ENCODE measurements around the gene PIWIL4.

PIWIL4 gene

GRCh38 chr11:94543695-94544645, 23.2 kb upstream of the PIWIL4 start, which contains the start of gene FUT4 (continued):
- TF ChIP-seq ZNF148 (tag by site-specific recombination; IDR thresholded peaks at IDR 0.05; ENCODE audit: borderline replicate concordance), result no peak
- TF ChIP-seq ZNF692 (tag by site-specific recombination; IDR thresholded peaks at IDR 0.05), result peak; percentile 80; the same call in 1 of the 2 replicates
- TF ChIP-seq ZNF513 (tag by site-specific recombination; IDR thresholded peaks at IDR 0.05), result no peak
- TF ChIP-seq BCL11B (tag by site-specific recombination; IDR thresholded peaks at IDR 0.05; ENCODE audit: low read depth), result no peak
- TF ChIP-seq ZNF24 (tag by site-specific recombination; IDR thresholded peaks at IDR 0.05), result no peak; the same call in 1 of the 2 replicates
- peak; percentile 72; the same call in 1 of the 2 replicates for TF ChIP-seq ZNF777 (tag by site-specific recombination; IDR thresholded peaks at IDR 0.05; ENCODE audit: borderline replicate concordance)
- TF ChIP-seq ZNF629 (tag by site-specific recombination; IDR thresholded peaks at IDR 0.05), result peak; percentile 58; the same call in 1 of the 2 replicates
- no peak for TF ChIP-seq ZNF707 (tag by site-specific recombination; IDR thresholded peaks at IDR 0.05)
- no peak for TF ChIP-seq ZNF132 (tag by site-specific recombination; IDR thresholded peaks at IDR 0.05; ENCODE audit: borderline replicate concordance)
- TF ChIP-seq EGR2 (tag by site-specific recombination; IDR thresholded peaks at IDR 0.05; ENCODE audit: low read depth), result no peak; the same call in 1 of the 2 replicates
- no peak for TF ChIP-seq ZNF426 (tag by site-specific recombination; IDR thresholded peaks at IDR 0.05)
- no peak for TF ChIP-seq HOXC10 (CRISPR knock-in tag; IDR thresholded peaks at IDR 0.05)
- TF ChIP-seq GLIS2 (tag by site-specific recombination; IDR thresholded peaks at IDR 0.05), result peak; percentile 69
- TF ChIP-seq ELK4 (IDR thresholded peaks at IDR 0.05; ENCODE audit: borderline replicate concordance, low read depth, low read length), result peak; percentile 40; the same call in 1 of the 2 replicates
- no peak for TF ChIP-seq MEIS1 (CRISPR knock-in tag; IDR thresholded peaks at IDR 0.05; ENCODE audit: borderline replicate concordance)
- TF ChIP-seq TSHZ1 (tag by site-specific recombination; IDR thresholded peaks at IDR 0.05; ENCODE audit: borderline replicate concordance), result no peak
- TF ChIP-seq ZNF544 (tag by site-specific recombination; IDR thresholded peaks at IDR 0.05), result no peak
- no peak for TF ChIP-seq ZNF302 (tag by site-specific recombination; IDR thresholded peaks at IDR 0.05; ENCODE audit: low read depth)
- TF ChIP-seq ZNF510 (tag by site-specific recombination; IDR thresholded peaks at IDR 0.05; ENCODE audit: insufficient replicate concordance), result no peak
- TF ChIP-seq SCRT1 (tag by site-specific recombination; IDR thresholded peaks at IDR 0.05; ENCODE audit: borderline replicate concordance), result no peak
- TF ChIP-seq ZNF473 (tag by site-specific recombination; IDR thresholded peaks at IDR 0.05), result no peak
- no peak for TF ChIP-seq HOXD13 (CRISPR knock-in tag; IDR thresholded peaks at IDR 0.05; ENCODE audit: borderline replicate concordance)
- no peak for TF ChIP-seq ZNF549 (tag by site-specific recombination; IDR thresholded peaks at IDR 0.05)
- TF ChIP-seq ZBTB8A (tag by site-specific recombination; IDR thresholded peaks at IDR 0.05), result peak; percentile 99
- TF ChIP-seq ZNF561 (tag by site-specific recombination; IDR thresholded peaks at IDR 0.05; ENCODE audit: borderline replicate concordance), result no peak; the same call in 1 of the 2 replicates
- peak; percentile 84; the same call in 1 of the 2 replicates for TF ChIP-seq ZNF2 (tag by site-specific recombination; IDR thresholded peaks at IDR 0.05)
